ENCODE data around the gene DEFB123. TPM values are rescaled to one million over a fixed set of nuclear protein-coding genes. Genes with fewer than 3 reads are reported as not detected.
"Not testable (repeated sequence)": the region's sequence is repeated elsewhere in the genome, so short reads cannot be mapped to it uniquely, and the experiment has no call there.

Gene DEFB123
- total RNA-seq, 1 donor from 2014 or later: not detected

DNA sequence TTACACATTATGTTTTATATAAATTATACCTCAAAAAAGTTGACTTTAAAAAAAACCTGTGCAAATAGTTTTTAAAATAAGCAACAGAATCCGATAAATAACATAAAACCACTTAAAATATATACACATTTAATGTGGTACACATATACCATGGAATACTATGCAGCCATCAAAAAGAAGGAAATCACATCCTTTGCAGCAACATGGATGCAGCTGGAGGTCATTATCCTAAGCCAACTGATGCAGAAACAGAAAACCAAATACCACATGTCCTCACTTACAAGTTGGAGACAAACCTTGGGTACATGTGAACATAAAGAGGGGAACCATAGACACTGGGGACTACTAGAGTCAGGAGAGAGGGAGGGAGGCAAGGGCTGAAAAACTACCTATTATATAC lies 30.4 kb upstream of the DEFB123 start:
- FAIRE-seq (no peak), DNase-seq (ENCODE audit: low read depth) (no peak)
- TF ChIP-seq, protein P1, sequence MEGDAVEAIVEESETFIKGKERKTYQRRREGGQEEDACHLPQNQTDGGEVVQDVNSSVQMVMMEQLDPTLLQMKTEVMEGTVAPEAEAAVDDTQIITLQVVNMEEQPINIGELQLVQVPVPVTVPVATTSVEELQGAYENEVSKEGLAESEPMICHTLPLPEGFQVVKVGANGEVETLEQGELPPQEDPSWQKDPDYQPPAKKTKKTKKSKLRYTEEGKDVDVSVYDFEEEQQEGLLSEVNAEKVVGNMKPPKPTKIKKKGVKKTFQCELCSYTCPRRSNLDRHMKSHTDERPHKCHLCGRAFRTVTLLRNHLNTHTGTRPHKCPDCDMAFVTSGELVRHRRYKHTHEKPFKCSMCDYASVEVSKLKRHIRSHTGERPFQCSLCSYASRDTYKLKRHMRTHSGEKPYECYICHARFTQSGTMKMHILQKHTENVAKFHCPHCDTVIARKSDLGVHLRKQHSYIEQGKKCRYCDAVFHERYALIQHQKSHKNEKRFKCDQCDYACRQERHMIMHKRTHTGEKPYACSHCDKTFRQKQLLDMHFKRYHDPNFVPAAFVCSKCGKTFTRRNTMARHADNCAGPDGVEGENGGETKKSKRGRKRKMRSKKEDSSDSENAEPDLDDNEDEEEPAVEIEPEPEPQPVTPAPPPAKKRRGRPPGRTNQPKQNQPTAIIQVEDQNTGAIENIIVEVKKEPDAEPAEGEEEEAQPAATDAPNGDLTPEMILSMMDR (IDR thresholded peaks at IDR 0.05; ENCODE audit: insufficient read depth, low read length, severe bottlenecking): no peak
- Histone ChIP-seq H3K36me3 (ENCODE audit: control insufficient read depth, insufficient read depth, low read length) (no peaks in the 10 kb centered on the region), H3K4me3 (ENCODE audit: low read depth, low read length) (no peak overlapping the region), H3K27me3 (ENCODE audit: control insufficient read depth, insufficient read depth, low read length) (no peaks in the 10 kb centered on the region)

DNA sequence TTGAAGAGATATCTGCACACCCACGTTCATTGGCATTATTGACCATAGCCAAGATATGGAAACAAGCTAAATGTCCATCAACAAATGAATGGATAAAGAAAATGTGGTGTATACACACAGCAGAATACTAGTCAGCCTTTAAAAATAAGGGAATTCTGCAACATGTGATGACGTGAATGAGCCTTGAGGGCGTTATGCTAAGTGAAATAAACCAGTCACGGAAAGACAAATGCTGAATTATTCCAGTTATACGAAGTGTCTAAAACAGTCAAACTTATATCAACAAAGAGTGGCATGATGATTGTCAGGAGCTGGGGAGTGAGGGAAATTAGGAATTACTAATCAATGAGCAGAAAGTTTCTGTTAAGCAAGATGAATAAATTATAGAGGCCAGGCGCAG lies 26.1 kb upstream of the DEFB123 start:
- no peak for FAIRE-seq
- H3K36me3 ChIP-seq (ENCODE audit: control insufficient read depth, insufficient read depth, low read length): no peaks in the 10 kb centered on the region
- TF ChIP-seq, protein P1 (IDR thresholded peaks at IDR 0.05; ENCODE audit: insufficient read depth, low read length, severe bottlenecking): no peak
- H3K4me3 ChIP-seq (ENCODE audit: low read depth, low read length): no peak overlapping the region
- no peak for DNase-seq (ENCODE audit: low read depth)
- no peaks in the 10 kb centered on the region for H3K27me3 ChIP-seq (ENCODE audit: control insufficient read depth, insufficient read depth, low read length)

DNA sequence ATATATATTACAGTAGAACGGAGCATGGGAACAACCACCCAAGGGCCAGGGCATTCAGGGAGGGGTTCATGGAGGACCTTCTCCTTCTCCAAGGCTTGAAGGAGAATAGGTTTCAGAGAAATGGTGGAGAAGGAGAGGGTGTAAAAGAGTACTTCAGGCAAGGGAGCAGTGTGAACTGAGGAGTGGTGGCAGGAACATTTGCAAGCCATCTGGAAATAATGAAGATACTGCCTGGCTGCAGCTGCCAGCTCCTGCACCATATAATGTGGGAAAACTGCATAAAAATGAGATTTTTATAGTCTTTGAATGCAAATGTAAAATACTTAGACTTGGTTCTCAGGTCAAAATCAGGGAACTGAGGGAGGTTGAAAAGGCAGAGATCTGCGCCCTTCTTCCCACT lies 24.8 kb upstream of the DEFB123 start:
- FAIRE-seq (no peak), DNase-seq (ENCODE audit: low read depth) (no peak)
- no peak overlapping the region for H3K4me3 ChIP-seq (ENCODE audit: low read depth, low read length)
- H3K27me3 ChIP-seq (ENCODE audit: control insufficient read depth, insufficient read depth, low read length): no peaks in the 10 kb centered on the region
- TF ChIP-seq, protein P1 (IDR thresholded peaks at IDR 0.05; ENCODE audit: insufficient read depth, low read length, severe bottlenecking): no peak
- no peaks in the 10 kb centered on the region for H3K36me3 ChIP-seq (ENCODE audit: control insufficient read depth, insufficient read depth, low read length)

DNA sequence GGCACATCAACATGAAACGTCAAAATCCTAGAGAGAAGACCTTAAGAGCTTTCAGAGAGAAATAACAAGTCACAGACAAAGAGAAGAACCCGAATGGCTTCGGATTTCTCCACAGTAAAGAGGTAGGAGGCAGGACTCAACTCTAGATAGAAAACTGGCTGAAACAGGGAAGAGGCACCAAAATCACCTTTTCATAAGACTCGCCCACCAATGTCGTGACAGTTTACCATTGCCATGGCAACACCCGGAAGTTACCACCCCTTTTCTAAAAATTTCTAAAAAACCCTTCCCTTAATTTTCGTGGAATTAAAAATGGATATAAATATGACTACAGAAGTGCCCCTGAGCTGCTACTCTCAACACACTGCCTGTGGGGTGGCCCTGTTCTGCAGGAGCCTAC lies 22.1 kb upstream of the DEFB123 start:
- FAIRE-seq (no peak), DNase-seq (ENCODE audit: low read depth) (no peak)
- Histone ChIP-seq H3K36me3 (ENCODE audit: control insufficient read depth, insufficient read depth, low read length) (no peaks in the 10 kb centered on the region), H3K27me3 (ENCODE audit: control insufficient read depth, insufficient read depth, low read length) (no peaks in the 10 kb centered on the region), H3K4me3 (ENCODE audit: low read depth, low read length) (no peak overlapping the region)
- TF ChIP-seq, protein P1 (IDR thresholded peaks at IDR 0.05; ENCODE audit: insufficient read depth, low read length, severe bottlenecking): no peak

DNA sequence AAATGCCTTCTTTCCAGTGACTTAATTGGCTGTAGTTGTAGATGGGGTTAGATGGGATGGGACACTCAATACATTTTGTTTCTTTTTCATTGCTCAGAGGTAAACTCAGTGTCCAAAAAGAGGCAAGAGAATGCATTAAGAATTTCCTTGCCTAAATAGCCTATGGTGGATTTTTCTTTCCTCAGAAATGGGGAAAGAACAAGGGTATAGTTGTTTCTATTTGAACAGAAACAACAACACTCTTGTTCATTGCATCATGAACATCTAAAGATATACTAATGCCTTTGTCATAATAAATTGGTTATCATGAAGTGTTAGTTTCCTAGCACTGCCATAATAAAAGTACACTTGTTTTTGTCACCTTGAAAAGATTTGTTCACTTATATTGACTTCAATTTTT lies 14.6 kb upstream of the DEFB123 start:
- TF ChIP-seq, protein P1 (IDR thresholded peaks at IDR 0.05; ENCODE audit: insufficient read depth, low read length, severe bottlenecking): no peak
- DNase-seq (ENCODE audit: low read depth) (no peak), FAIRE-seq (no peak)
- Histone ChIP-seq H3K36me3 (ENCODE audit: control insufficient read depth, insufficient read depth, low read length) (no peaks in the 10 kb centered on the region), H3K4me3 (ENCODE audit: low read depth, low read length) (no peak overlapping the region), H3K27me3 (ENCODE audit: control insufficient read depth, insufficient read depth, low read length) (no peaks in the 10 kb centered on the region)

DNA sequence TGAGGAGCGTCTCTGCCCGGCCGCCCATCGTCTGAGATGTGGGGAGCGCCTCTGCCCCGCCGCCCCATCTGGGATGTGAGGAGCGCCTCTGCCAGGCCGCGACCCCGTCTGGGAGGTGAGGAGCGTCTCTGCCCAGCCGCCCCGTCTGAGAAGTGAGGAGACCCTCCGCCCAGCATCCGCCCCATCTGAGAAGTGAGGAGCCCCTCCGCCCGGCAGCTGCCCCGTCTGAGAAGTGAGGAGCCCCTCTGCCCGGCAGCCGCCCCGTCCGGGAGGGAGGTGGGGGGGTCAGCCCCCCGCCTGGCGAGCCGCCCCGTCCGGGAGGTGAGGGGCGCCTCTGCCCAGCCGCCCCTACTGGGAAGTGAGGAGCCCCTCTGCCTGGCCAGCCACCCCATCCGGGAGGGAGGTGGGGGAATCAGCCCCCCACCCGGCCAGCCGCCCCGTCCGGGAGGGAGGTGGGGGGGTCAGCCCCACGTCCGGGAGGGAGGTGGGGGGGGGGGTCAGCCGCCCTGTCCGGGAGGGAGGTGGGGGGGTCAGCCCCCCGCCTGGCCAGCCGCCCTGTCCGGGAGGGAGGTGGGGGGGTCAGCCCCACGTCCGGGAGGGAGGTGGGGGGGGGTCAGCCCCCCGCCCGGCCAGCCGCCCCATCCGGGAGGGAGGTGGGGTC lies 13.4 kb upstream of the DEFB123 start:
- not testable (repeated sequence) for H3K4me3 ChIP-seq (ENCODE audit: low read depth, low read length); FAIRE-seq; DNase-seq (ENCODE audit: low read depth); H3K27me3 ChIP-seq (ENCODE audit: control insufficient read depth, insufficient read depth, low read length); H3K36me3 ChIP-seq (ENCODE audit: control insufficient read depth, insufficient read depth, low read length)

DNA sequence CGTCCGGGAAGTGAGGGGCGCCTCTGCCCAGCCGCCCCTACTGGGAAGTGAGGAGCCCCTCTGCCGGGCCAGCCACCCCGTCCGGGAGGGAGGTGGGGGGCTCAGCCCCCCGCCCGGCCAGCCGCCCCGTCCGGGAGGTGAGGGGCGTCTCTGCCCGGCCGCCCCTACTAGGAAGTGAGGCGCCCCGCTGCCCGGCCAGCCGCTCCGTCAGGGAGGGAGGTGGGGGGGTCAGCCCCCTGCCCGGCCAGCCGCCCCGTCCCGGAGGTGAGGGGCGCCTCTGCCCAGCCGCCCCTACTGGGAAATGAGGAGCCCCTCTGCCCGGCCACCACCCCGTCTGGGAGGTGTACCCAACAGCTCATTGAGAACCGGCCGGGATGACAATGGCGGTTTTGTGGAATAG lies 12.9 kb upstream of the DEFB123 start:
- not testable (repeated sequence) for DNase-seq (ENCODE audit: low read depth); H3K36me3 ChIP-seq (ENCODE audit: control insufficient read depth, insufficient read depth, low read length); H3K27me3 ChIP-seq (ENCODE audit: control insufficient read depth, insufficient read depth, low read length); H3K4me3 ChIP-seq (ENCODE audit: low read depth, low read length); FAIRE-seq

Data from bronchial epithelial cell (primary cell).